GM20431 (cell line): ENCODE results near the gene NKX2-4.
"Not testable (repeated sequence)": the region's sequence is repeated elsewhere in the genome, so short reads cannot be mapped to it uniquely, and the experiment has no call there.

Source experiments
- in situ Hi-C: fragments of 300-500 bp; cut with MseI, MboI; formaldehyde crosslinking; loops from one replicate; pipeline ENCODE4 v1.15.0; 2020; ENCODE audit warnings: low sequenced_read_pairs; ENCODE audit not compliant: unreplicated experiment

The NKX2-4 gene

DNA sequence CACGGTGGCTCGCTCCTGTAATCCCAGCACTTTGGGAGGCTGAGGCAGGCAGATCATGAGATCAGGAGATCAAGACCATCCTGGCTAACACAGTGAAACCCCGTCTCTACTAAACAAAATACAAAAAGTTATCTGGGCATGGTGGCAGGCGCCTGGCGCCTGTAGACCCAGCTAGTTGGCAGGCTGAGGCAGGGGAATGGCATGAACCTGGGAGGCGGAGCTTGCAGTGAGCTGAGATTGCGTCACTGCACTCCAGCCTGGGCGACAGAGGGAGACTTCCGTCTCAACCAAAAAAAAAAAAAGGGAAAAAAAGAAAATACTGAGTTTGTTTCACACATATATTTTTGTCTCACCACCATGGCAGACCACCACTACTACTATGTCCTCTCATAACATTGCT lies 31.1 kb downstream of the NKX2-4 start:
- in situ Hi-C loops, result not testable (repeated sequence)

DNA sequence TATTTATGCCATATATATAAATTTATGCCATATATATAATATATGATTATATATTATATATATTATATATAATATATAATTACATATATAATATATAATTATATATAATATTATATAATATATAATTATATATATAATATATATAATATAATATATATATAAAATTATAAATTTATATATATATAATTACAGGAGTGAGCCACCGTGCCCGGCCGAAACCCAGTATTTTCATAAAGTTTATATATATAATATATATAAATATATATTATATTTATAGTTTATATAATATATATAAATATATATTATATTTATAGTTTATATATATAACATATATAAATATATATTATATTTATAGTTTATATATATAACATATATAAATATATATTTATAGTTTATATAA lies 31.6 kb downstream of the NKX2-4 start:
- in situ Hi-C loops, result no loop called here

DNA sequence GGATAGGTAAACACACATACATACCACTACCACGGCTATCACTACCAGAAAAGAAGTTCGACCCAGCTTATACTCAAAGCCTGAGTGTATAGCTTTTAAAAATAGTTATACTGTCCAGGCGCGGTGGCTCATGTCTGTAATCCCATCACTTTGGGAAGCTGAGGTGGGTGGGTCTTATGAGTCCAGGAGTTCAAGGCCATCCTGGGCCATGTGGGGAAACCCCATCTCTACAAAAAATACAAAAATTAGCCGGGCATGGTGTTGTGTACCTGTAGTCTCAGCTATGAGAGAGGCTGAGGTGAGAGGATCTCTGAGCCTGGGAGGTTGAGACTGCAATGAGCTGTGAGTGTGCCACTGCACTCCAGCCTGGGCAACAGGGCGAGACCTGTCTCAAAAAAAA lies 32.9 kb downstream of the NKX2-4 start:
- in situ Hi-C loops, result no loop called here

DNA sequence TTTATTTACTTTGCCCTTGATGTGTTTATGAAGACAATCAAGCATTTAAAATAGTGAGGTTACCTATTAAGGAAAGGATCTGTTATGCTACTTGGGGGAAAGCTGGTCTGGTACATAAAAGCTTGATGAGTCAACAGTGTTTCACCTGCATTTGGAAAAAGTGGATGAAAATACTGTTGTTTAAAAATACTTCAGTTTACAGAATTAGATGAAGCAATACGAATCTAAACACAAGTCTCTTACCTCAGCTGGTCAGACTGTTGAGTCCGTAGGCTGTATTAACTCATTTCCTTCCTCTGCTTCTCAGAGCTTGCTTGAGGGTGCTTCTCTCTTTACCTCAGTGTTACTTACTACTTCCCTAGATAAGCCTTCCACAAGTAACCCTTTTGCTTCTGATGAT lies 36.1 kb downstream of the NKX2-4 start:
- in situ Hi-C loops, result no loop called here

- in situ Hi-C loops, result no loop called here
These were observed 36.6 kb downstream of the NKX2-4 start for GRCh38 chr20:21360705-21361104.

- in situ Hi-C loops, result no loop called here
These were observed 38.6 kb downstream of the NKX2-4 start for GRCh38 chr20:21358737-21359136.

DNA sequence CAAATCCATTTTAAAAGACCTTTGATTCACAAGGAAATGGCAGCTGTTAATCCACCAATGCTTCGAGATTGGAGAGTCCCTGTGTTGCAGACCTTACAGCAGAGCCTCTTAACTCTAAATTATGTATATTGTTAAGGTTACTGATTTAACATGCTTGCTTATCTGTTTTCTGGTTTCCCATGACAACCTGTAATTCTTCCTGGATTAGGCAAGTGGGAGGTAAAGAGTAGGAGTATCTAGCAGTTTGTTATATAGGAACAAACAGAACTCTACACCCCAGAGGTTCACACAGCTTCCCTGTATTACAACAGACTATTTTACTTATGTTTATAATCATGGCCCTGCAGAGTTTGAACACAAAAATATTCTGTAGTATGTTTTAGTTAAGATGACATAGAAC lies 39.5 kb downstream of the NKX2-4 start:
- in situ Hi-C loops, result no loop called here

DNA sequence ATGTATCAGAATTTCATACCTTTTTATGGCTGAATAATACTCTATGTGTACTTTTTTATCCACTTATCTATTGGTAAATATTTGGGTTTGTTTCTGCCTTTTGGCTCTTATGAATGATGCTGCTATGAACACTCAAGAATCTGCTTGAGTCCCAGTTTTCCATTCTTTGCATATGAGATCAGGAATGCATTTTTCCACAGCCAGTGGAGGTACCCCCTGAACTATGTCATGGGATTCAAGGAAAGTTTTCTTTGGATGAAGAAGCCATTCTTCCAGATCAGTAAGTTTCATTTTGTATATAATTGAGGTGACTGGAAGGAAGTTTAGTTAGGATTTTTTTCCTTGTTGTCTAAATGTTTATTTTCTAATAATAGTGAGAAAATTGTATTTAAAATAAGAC lies 40.9 kb downstream of the NKX2-4 start:
- in situ Hi-C loops, result no loop called here

DNA sequence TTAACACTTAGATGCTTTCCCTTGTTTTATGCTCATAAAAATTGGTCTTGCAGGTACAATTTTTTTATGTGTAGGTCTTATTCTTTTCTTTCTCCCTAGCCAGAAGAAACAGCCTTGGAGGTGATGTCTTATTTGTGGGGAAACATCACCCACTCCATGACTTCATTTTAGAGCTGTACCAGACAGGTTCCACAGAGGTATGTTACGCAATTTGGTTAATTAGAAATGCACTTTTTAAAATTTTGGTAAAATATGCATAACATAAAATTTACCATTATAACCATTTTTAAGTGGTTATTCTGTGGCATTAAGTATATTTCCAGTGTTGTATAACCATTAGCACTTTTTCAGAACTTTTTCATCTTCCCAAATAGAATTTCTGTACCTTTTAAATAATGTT lies 41.3 kb downstream of the NKX2-4 start:
- in situ Hi-C loops, result no loop called here

DNA sequence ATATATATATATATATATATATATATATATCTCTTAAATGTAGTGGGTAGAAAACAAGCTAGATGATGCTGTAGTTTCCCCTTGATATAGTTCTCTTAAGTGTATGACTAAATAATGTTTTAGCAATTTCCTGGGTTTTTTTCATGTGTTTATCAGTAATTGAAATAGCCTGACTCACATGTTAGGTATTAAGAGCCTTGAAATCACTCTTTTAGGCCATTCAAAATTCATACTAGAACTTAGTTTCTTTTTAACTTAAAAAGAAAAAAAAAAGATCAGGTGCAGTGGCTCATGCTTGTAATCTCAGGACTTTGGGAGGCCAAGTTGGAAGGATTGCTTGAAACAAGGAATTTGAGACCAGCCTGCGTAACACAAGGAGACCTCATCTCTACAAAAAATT lies 44.1 kb downstream of the NKX2-4 start:
- in situ Hi-C loops, result no loop called here

GRCh38 chr20:21352703-21353102 lies 44.6 kb downstream of the NKX2-4 start:
- in situ Hi-C loops, result no loop called here
